Eye (tissue), 1 donor: ENCODE data around the gene HOXC5.

Experiments used
- DNase-seq: peaks from one replicate; pipeline ENCODE4 v3.0.0-alpha.2; 2015

HOXC5 gene

DNA sequence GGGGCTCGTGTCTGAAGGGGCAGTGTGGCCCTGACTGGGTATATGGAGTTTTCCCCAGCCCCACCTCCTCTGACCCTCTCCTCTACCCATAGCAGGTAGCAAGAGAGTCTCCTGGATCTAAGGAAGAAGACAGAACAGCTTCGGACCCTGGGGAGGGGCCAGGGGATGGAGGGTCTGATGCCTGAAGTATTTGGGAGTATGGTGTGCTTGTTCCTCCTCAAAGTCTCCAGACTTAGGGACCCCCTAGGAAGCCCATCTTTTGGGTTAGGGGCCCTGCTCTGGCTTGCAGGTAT, 24.6 kb upstream of the HOXC5 start:
- DNase-seq = no peak

- DNase-seq = no peak
These were observed 23.4 kb upstream of the HOXC5 start for GRCh38 chr12:54009171-54010052.

DNA sequence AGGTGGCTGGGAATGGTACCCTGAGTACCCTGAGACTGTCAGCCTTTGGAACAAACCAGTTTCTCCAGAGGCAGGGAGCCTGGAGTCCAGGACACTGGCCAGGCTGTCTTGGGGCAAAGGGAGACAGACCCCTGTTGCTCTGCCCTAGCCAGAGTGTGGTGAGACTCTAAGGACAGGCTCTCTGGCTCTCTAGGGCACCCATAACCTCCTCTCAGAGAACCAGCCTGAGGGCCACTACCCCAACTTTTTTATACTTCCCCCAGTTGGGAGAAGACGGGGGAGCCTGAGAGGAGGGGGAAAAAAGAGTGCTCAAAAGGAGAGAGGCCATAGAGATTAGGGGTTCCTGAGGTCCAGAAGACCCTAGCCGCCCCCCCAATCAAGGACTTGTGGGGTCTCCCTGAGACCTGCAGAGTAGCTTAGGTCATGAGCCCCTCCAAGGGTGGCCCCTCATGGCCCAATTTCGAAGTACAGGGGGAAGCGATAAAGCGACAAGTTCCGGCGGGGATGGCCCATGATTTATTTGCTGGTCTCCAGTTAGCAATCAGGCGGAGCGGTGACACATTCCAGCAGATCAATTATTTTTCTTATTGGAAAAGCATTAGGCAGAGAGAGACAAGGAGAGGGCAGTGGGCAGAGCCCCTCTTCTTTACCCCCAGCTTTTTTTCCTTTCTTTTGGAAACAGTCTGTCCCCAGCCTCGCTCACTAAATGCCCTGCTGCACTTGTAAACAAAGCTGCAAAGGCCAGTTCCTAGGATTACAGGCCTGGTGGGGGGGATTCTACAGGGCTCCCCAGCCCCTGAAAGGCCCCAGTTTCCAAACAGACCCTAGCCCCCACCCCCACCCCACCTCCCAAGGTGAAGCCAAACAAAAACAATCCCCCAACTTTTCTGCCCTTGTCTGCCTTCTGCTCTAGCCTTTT, 22.5 kb upstream of the HOXC5 start:
- DNase-seq = no peak

GRCh38 chr12:54010972-54011664, 21.7 kb upstream of the HOXC5 start:
- DNase-seq = no peak

DNA sequence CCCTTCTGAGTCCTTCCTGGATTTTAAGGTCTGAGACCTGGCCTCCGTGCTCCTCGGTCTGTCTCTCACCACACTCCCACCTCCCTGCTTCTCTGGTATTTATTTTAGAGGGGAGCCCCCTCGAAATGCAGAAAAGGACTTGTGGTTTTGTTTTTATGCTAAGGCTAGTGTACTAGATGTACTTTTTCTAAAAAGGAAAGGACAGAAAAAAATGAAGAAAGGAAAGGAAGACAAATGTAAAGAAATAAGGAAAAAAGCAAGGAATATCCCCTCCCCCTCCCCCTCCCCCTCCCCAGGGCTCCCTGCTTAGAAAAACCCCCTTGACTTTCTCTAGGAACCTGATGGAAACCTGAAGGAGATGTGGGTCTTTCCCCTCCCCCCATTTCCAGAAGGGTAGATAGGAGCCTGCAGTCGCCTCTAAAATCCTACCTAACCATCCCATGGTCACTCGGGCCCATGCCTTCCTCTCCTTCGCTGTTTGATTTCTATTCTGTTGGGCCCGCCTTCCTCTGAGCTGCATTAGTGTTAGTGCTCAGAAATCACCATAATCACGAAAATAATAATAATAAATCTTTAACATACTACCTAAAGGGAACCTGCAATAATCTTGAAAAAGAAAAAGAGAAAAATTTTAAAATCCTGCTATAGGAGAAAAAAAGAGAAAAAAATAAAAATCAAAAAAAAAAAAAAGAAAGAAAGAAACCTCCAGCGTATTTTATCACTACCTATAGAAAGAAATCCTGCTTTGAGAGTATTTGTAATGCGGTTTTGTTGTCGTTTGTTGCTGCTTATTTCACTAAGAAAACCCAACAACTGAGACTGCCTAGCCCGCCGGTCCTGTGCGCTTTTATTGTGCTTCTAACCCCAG, 21.0 kb upstream of the HOXC5 start:
- DNase-seq = no peak

DNA sequence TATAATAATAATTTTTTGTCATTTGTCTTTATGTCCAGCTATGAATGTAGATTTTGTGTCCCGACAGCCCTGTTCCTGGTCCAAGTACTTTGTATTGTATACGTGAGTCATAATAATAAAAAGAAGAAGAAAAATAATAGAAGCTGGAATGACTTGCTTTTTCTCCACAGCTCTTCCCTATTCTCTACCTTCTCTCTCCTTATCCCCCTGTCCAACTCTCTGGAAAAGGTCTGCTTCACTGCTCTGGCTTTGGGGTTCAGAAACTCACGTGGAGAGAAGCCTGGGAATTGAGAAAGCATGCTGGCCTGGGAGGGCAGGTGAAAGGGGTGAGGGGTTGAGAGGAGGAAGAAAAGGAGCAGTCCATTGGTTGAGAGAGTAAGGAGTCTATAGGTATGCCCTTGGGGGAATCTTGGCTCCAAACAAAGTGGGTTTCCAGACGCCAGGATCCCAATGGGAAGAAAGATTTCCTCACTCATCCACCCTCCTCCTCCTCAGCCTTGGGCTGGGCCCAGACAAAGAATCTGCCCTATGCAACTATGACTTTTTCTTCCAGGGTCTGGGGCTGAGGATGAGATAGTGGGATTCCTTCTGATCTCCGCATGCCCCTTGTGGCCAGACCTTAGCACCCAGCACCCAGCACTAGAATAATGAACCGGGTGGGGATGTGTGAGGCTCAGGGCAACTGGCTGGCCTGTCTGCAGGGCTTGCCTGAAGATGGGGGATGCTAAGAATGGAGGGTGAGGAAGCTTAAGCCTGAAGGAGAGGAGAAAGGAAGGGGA, 20.0 kb upstream of the HOXC5 start:
- DNase-seq = no peak

DNA sequence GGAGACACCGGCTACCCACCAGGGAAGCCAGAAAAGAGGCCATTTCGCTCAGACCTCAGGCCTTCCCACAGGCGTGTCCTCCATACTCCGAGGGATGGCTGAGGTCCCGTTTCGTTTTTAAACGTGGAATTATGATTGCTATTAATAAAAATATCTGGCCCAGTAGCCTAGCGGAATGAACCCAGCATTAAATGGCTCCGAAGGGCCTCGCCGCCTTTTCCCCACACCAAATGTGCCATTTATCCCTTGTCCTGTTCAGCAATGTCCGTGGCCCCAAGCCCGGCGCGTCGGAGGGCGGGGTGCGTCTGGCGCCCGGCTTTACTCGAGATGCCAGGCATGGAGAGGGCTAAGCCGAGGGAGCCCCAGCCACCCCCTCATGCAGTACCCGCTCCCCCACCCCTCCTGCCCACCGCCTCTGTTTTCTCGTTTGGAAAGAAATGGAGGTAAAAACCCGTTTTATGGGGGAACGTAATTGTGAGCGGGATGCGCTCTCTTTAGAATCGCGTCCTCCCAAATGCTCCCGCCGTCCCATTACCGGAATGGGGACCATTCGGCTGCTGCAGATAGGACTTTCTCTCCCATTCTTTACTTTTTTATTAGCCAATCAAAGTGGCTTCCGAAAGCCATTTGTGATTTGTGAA, 18.4 kb upstream of the HOXC5 start:
- DNase-seq = no peak

DNA sequence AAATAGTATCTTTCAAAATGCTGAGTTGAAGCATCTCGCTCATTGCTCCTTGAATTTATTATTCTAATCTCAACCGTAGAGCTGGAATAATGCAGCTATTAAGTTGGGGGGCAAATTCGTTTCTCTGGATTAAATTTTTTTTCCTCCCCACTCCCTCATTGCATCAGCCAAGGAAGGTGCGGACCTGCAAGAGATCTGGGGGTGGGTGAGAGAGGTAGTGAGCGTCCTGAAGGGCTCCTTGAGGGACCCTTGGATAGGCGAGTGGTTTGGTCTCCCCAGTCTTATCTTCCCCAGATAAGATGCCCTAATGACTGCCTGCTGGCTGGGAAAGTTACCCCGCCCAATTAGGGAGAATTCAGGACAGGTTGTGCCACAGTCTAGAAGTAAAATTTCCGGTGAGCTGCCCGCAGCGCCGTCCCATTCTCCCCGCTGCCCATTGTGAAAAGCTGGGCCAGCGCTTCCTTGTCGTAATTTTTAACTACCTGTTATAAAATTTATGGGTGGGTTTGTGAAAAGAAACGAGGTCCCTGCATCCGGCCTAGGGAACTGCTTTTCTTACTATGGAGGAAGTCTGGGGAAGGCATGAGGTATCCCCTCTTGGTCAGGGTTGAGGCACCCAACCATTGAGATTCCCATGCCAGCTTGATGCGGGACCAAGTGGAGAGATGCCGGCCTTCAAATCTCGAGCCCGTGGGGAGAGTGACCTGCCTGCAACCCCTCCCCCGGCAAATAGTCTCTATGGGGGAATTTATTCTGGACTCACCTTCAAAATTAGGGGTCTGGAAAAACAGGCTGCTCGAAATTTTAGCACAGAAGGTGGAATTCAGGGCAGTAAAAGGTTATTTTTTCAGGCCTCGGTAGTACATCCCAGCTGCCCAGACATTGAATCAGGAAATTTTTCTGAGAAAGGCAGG, 17.6 kb upstream of the HOXC5 start:
- peak; percentile 63 for DNase-seq

DNA sequence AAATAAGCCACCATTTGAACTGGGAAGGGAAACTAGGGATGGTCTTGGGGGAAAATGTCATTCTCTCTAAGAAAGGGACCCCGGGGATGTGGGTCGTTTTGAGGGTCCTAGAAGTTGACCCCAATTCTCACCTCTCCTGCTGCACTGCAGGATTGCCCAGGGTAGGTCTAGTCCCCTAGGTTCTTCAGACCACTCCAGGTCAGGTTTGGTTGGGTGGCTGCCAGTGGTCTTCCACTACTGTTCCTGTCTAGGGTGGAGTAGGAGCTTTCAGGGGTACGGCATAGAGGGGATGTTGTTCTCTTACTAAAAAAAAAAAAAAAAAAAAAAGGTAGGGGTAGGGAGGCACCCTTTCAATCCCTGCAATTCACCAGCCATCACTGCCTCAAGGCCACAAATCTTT, 16.8 kb upstream of the HOXC5 start:
- DNase-seq = no peak

DNA sequence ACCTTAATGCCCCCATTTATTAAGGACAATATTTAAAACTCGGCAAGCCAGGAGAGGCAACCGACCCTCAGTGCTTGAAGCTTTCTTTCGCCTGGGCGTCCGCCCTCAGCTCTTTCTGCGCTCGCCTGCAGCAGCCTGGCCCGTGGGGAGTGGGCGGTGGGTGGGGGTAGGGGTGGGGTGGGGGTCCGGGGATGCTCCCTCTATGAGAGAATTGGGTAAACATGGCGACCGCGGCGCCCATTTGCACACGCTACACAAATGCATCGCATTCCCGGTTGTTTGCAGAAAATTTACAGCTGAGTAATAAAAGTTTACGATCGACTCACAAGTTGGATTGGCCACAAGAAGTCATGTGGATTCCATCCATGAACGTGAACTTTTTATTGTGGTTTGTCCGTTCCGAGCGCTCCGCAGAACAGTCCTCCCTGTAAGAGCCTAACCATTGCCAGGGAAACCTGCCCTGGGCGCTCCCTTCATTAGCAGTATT, 16.3 kb upstream of the HOXC5 start:
- no peak for DNase-seq

DNA sequence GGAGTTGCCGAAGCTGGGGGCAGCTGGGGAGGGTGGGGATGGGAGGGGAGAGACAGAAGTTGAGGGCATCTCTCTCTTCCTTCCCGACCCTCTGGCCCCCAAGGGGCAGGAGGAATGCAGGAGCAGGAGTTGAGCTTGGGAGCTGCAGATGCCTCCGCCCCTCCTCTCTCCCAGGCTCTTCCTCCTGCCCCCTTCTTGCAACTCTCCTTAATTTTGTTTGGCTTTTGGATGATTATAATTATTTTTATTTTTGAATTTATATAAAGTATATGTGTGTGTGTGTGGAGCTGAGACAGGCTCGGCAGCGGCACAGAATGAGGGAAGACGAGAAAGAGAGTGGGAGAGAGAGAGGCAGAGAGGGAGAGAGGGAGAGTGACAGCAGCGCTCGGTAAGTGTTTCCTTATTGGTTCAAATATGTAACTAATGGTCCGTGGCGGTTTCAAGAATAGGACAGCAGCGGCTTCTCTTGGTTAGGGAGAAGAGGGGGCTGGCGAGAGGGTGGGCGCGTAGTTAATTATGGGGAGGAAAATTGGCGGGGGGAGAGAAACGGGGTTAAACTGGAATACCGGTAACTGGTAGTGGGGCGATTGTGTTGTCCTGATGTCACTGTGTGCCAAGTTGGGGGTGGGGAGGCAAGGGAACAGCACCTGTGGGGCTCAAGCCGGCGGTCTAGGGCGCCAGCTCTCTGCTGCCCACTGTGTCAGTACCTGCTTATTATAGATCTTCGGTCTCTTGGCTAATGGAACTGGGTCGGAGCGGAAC, 15.6 kb upstream of the HOXC5 start:
- DNase-seq = peak; percentile 67

DNA sequence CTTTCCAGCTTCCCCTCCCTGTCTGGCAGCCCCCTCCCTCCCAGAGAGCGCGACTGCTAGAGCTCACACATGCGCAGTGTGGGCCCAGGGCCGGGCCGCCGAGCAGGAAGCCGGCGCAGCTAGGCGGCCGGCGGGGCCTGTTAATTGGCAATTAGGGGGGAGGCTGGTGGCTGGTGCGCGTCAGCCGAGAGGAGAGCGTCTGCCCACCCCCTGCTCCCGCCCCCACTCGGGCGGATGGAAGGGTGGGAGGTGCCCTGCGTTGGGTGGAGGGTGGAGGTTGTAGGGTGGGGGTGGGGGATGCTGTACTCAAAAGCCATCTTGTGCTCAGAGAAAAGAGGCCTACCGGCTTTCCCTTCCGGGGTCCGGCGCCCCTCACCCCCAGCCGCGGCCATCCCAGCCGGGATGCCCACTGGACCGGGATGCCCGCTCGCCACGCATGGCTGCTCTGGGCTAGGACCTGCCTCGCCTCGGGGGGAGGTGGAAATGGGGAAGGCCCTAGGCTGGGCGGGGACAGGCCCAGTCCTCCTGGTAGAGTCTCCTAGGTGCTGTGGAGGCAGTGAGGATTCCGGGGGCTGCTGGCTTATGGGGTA, 14.9 kb upstream of the HOXC5 start:
- peak; percentile 85 for DNase-seq

DNA sequence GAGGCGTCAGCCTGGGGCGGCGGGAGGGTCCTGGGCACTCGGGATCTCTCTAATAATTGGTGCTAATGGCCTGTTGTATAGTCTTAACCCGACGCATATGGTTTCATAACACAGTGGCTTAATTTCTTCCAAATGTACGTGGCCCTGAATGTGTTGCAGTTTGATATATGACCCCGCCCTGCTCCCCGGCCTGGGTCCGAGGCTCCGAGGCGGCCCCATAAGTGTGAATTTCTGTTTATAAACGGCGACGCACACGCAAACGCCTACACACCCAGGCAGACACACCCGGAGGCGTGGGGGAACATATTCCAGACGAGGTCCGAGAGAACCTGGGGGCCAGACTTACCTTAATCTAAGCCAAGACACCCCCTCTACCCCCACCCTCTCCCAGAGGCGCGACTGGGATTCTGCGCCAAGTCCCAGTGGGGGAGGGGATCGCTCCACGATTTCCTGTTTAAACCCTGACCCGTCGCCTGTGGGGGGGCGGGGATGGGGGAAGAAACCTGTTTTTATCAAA, 14.3 kb upstream of the HOXC5 start:
- no peak for DNase-seq

DNA sequence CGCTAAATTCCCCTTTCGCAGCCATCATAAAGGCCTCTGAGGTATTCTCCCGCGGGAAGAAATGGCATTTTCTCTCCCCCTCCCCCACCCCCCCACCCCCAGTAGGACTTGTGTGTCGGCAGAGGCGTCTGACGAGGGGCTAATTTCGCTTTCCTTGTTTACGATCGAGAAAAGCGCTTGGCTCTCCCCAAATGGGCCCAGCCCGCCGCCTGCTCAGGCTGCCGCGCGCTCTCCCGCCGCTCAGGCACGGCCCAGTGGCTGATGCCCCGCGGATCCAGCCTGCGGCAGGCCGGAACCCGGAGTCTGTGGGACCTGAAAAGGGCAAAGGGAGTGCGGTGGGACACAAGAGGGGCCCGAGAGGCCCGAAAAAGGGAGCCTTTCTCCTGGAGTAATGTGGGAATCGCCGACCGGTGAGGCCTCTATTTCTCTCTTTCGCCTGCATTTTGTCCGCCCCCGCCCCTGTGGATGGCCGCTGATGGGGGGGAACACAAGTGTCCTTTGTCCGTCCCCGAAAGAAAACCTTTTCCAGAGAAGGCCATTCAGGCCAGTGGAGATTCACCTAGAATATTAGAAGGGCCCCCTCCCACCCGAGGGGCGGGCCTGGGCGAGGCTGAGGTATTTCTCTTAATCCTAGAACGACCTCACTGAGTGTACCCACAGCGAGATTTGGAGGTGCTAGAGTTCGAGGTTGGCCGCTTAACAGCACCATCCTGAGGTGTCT, 13.6 kb upstream of the HOXC5 start:
- DNase-seq = no peak

DNA sequence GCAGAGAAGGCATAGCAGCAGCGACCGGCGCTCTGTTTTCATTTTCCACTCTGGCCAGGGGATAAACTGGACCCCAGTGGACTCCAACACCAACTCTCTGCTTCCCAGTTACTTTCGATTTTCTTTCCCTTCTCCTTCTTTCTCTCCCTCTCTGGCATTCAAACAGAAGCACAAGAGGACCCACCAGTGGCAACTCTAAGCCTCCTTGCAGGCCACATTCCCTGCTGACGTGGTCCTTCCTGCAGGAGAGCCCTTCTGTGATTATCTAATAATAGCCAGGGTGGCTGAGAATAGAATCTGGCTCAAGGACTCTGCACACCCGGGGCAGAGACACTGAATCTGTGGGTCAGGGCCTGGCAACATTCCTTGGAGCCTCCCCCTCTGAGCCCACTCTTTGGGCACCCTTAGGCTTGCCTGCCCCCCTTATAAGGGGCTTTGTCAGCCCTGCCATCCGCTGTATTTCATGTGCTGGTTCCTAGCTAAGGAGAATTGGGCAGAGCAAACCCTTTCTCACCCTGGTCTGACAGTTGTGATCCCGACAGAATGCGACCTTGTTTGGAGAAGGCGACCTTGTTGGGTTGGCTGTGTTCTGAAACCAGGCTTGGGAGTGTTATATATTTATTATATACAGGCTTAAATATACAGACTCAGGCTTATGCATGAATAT, 12.8 kb upstream of the HOXC5 start:
- DNase-seq = no peak

GRCh38 chr12:54020591-54021405, 12.1 kb upstream of the HOXC5 start:
- DNase-seq = no peak
